K562 (cell line): Measurements from ENCODE around the gene KRT72. TPM values are rescaled to one million over a fixed set of nuclear protein-coding genes. Genes with fewer than 3 reads are reported as not detected.

ENCODE experiments used
- ATAC-seq: fragments of 200-7000 bp; cut with Tn5 transposase; 3 replicates; pipeline ENCODE4 v1.9.1; 2020; ENCODE audit warnings: moderate library complexity
- BruUV-seq: library from RNA; stranded (reverse); fragments of 400-500 nt; replicated peaks from 2 replicates; lab custom pipeline; 2021; lab: Mats Ljungman, UMichigan
- CTCF ChIA-PET: fragments of 300-600 bp; formaldehyde crosslinking; extraction: SDS; loops from one replicate; lab custom pipeline; 2021; ENCODE audit warnings: low intra/inter-chr PET ratio; lab: Yijun Ruan, JAX
- POLR2A ChIA-PET: fragments of 300-600, 350-650 bp; sonication (Branson Sonifier 250); formaldehyde crosslinking; extraction: SDS; loops from one replicate; lab custom pipeline; 2021; ENCODE audit warnings: antibody characterized with exemption, inconsistent platforms; lab: Yijun Ruan, JAX
- DNase-seq, 4 experiments: peaks; one replicate each; pipeline versions ENCODE4 v3.0.0 to v3.0.0-alpha.2; 2011 to 2018; ENCODE audit warnings: low spot score in 3 of 4, mixed read lengths in 3 of 4; ENCODE audit errors: extremely low read depth in 1 of 4
- FAIRE-seq: peaks from 2 replicates; lab custom pipeline; 2011; peaks lifted over from hg19 to GRCh38; lab: Jason Lieb, UNC
- H2AFZ ChIP-seq: 2 replicates; pipeline ENCODE4 v1.6.0; 2011; ENCODE audit warnings: low read depth, low read length, control low read depth, inconsistent platforms
- H3K27ac ChIP-seq: fragments of 200-600 bp; 3 replicates; pipeline ENCODE4 v1.8.0; 2011; ENCODE audit warnings: low read depth, mild to moderate bottlenecking, control low read depth, inconsistent platforms, low read length, moderate library complexity, mixed read lengths; ENCODE audit errors: extremely low read depth
- H3K27me3 ChIP-seq, 2 experiments: fragments of 300-600 bp in 1 of 2; 2 replicates in 1 of 2; 3 replicates in 1 of 2; pipeline versions ENCODE4 v1.6.0 to v1.8.0; 2011; ENCODE audit warnings: inconsistent platforms in 2 of 2, low read length in 2 of 2, mild to moderate bottlenecking in 1 of 2, mixed read lengths in 1 of 2, moderate library complexity in 1 of 2; ENCODE audit not compliant: control insufficient read depth in 2 of 2, insufficient read depth in 2 of 2
- H3K36me3 ChIP-seq: fragments of 300-600 bp; 3 replicates; pipeline ENCODE4 v1.8.0; 2011; ENCODE audit warnings: mild to moderate bottlenecking, low read length, inconsistent platforms; ENCODE audit not compliant: control insufficient read depth, insufficient read depth
- H3K4me1 ChIP-seq, 2 experiments: fragments of 200-600 bp in 1 of 2; replicated peaks in 1 of 2; 2 replicates in 1 of 2; 3 replicates in 1 of 2; pipeline versions ENCODE4 v1.5.1 to v1.8.0; 2011; ENCODE audit warnings: inconsistent platforms in 2 of 2, low read length in 2 of 2, mild to moderate bottlenecking in 1 of 2, mixed read lengths in 1 of 2, moderate library complexity in 1 of 2; ENCODE audit not compliant: control insufficient read depth in 2 of 2, insufficient read depth in 2 of 2
- H3K4me2 ChIP-seq: 2 replicates; pipeline ENCODE4 v1.6.1; 2011; ENCODE audit warnings: low read length, control low read depth, inconsistent platforms, mixed read lengths; ENCODE audit not compliant: insufficient read depth
- H3K4me3 ChIP-seq: fragments of 200-600 bp; sonication (generic), shearing (Covaris generic); 2 replicates; pipeline ENCODE4 v1.5.1; 2016; ENCODE audit warnings: control low read depth, inconsistent platforms
- H3K79me2 ChIP-seq: fragments of 200-600 bp; 3 replicates; pipeline ENCODE4 v1.8.0; 2011; ENCODE audit warnings: low read length, inconsistent platforms; ENCODE audit not compliant: control insufficient read depth, insufficient read depth
- H3K9ac ChIP-seq, 2 experiments: 2 replicates each; pipeline versions ENCODE4 v1.6.0 to v1.6.1; 2011; ENCODE audit warnings: low read depth in 2 of 2, low read length in 2 of 2, control low read depth in 1 of 2, inconsistent platforms in 1 of 2, mild to moderate bottlenecking in 1 of 2, mixed read lengths in 1 of 2; ENCODE audit not compliant: insufficient read depth in 1 of 2
- H3K9me1 ChIP-seq: one replicate; pipeline ENCODE4 v1.6.0; 2011; ENCODE audit warnings: inconsistent platforms, mild to moderate bottlenecking, low read length, moderate library complexity; ENCODE audit not compliant: control insufficient read depth, insufficient read depth
- H3K9me3 ChIP-seq: replicated peaks from 2 replicates; pipeline ENCODE4 v1.5.1; 2011; ENCODE audit warnings: low read depth, low read length, inconsistent platforms; ENCODE audit not compliant: control insufficient read depth, insufficient read depth
- H4K20me1 ChIP-seq: replicated peaks from 2 replicates; pipeline ENCODE4 v1.6.1; 2011; ENCODE audit warnings: low read length, inconsistent platforms, mixed read lengths; ENCODE audit not compliant: control insufficient read depth, insufficient read depth
- DMBX1 ChIP-seq: fragments of 250-450 bp; sonication (Bioruptor Pico); IDR thresholded peaks from 2 replicates; pipeline ENCODE4 v1.8.0; 2022; ENCODE audit warnings: inconsistent platforms, mild to moderate bottlenecking, moderate library complexity, borderline replicate concordance
- ETS2 ChIP-seq: IDR thresholded peaks from 2 replicates; pipeline ENCODE4 v1.6.1; 2016; ENCODE audit warnings: borderline replicate concordance, missing genetic modification characterization, mild to moderate bottlenecking, moderate library complexity, missing compliant biosample characterization; ENCODE audit not compliant: poor library complexity, severe bottlenecking
- HDAC8 ChIP-seq: fragments of 450-650 bp; IDR thresholded peaks from 2 replicates; pipeline ENCODE4 v1.6.1; 2016; ENCODE audit warnings: mild to moderate bottlenecking, missing genetic modification characterization, moderate library complexity, missing compliant biosample characterization
- HNRNPK ChIP-seq: fragments of 200-400 bp; formaldehyde crosslinking; IDR thresholded peaks from one replicate; pipeline ENCODE4 v1.6.1; 2018; ENCODE audit warnings: mild to moderate bottlenecking, low read depth, low read length; ENCODE audit not compliant: poor library complexity, severe bottlenecking
- KDM2B ChIP-seq: fragments of 250-450 bp; sonication (Bioruptor Pico); IDR thresholded peaks from 2 replicates; pipeline ENCODE4 v1.8.0; 2021; ENCODE audit warnings: mild to moderate bottlenecking, moderate library complexity
- NEUROD1 ChIP-seq: fragments of 150-350 bp; IDR thresholded peaks from 2 replicates; pipeline ENCODE4 v1.6.1; 2014; ENCODE audit warnings: borderline replicate concordance, low read length, low read depth; ENCODE audit not compliant: partially characterized antibody
- OTX1 ChIP-seq: fragments of 450-650 bp; formaldehyde crosslinking; IDR thresholded peaks from 2 replicates; pipeline ENCODE4 v1.4.0; 2022; ENCODE audit warnings: mild to moderate bottlenecking
- RBBP5 ChIP-seq: fragments of 200-600 bp; sonication (generic); IDR thresholded peaks from 2 replicates; pipeline ENCODE4 v1.6.1; 2012; ENCODE audit warnings: borderline replicate concordance, mild to moderate bottlenecking, low read length, control low read depth, inconsistent platforms; ENCODE audit not compliant: insufficient read depth, poor library complexity, severe bottlenecking
- U2AF2 ChIP-seq: fragments of 200-400 bp; formaldehyde crosslinking; optimal IDR thresholded peaks from 2 replicates; pipeline ENCODE3; 2017; ENCODE audit warnings: low read depth, mild to moderate bottlenecking, low read length
- ZC3H8 ChIP-seq: fragments of 450-650 bp; IDR thresholded peaks from 2 replicates; pipeline ENCODE4 v1.6.1; 2017
- whole genome bisulfite sequencing: fragments of 100-300 bp; shearing (Covaris generic); methylation state at CpG from one replicate; pipeline ENCODE4 v1.1.6; 2016; ENCODE audit warnings: low coverage, mixed read lengths; ENCODE audit not compliant: insufficient coverage; ENCODE audit errors: missing lambda C conversion rate; 5-methylcytosine and 5-hydroxymethylcytosine counted together
- in situ Hi-C: fragments of 300-500 bp; cut with MboI; formaldehyde crosslinking; loops from 4 replicates; pipeline ENCODE4 v1.15.0; 2018; ENCODE audit warnings: inconsistent platforms, mixed read lengths
- intact Hi-C: fragments of 100-400 bp; cut with micrococcal nuclease; formaldehyde crosslinking; loops from 2 replicates; pipeline ENCODE4 v1.14.2; 2022
- polyA plus RNA-seq, 8 experiments: library from polyadenylated mRNA; depleted of rRNA in 4 of 8; stranded (reverse) in 5 of 8; unstranded in 3 of 8; fragments of >200 nt; fragmentation: Nextera tagmentation in 2 of 8; fragmentation: Illumina TruSeq in 1 of 8; extraction: Ambion mirVana in 2 of 8; extraction: Trizol in 1 of 8; gene quantifications; 2 replicates each; pipeline versions ENCODE4 v1.2.1 to v1.2.3, GENCODE V29; 2011 to 2014; ENCODE audit warnings: inconsistent platforms in 1 of 8, missing spikeins in 1 of 8
- total RNA-seq, 7 experiments: library from RNA; depleted of rRNA in 6 of 7; stranded (reverse); fragments of >200 nt in 6 of 7; fragmentation: Illumina TruSeq in 2 of 7; extraction: Trizol in 2 of 7; gene quantifications; 2 replicates each; pipeline versions ENCODE4 v1.2.1 to v1.2.3, GENCODE V29; 2011 to 2021; ENCODE audit warnings: low replicate concordance in 1 of 7
- TF ChIP-seq, protein P1 (sequence below): fragments of 450-650 bp; IDR thresholded peaks from 2 replicates; pipeline ENCODE4 v1.6.1; 2014; ENCODE audit warnings: low read depth, mild to moderate bottlenecking, moderate library complexity, borderline replicate concordance
- TF ChIP-seq, protein P2 (sequence below): fragments of 250-450 bp; sonication (Bioruptor Pico); IDR thresholded peaks from 2 replicates; pipeline ENCODE4 v1.9.0; 2021; ENCODE audit warnings: mild to moderate bottlenecking
- TF ChIP-seq, protein P3 (sequence below), 2 experiments: fragments of 450-650 bp in 1 of 2; sonication (generic) in 1 of 2; formaldehyde crosslinking in 1 of 2; IDR thresholded peaks in 1 of 2; conservative IDR thresholded peaks in 1 of 2; 2 replicates each; pipeline versions ENCODE4 v1.6.1 to v1.8.1; 2016 to 2023; ENCODE audit warnings: mild to moderate bottlenecking in 2 of 2, moderate library complexity in 2 of 2, inconsistent platforms in 1 of 2, missing genetic modification reagents in 1 of 2

Gene KRT72
- total and polyA plus RNA-seq, 9 of the 15 experiments (the other 6 are each of a cell fraction or from before 2014, with no cell fraction given): not detected

DNA sequence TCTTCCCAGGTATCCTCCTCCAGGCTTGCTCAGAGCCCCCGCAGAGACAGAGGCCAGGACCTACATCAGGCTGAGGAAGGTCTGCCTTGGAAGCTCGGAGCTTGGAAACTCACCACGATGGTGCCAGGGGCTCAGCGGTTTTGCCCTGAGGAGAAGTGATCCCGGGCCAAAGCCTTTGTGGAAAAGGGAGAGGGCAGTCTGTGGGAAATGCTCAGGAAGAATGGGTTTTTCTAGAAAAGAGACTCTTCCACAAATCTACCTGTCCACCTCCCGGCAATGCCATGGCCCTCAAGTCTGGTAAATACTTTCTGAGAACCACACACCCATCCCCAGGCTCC is 42.8 kb upstream of the KRT72 start (continued):
- TF ChIP-seq, protein P1, sequence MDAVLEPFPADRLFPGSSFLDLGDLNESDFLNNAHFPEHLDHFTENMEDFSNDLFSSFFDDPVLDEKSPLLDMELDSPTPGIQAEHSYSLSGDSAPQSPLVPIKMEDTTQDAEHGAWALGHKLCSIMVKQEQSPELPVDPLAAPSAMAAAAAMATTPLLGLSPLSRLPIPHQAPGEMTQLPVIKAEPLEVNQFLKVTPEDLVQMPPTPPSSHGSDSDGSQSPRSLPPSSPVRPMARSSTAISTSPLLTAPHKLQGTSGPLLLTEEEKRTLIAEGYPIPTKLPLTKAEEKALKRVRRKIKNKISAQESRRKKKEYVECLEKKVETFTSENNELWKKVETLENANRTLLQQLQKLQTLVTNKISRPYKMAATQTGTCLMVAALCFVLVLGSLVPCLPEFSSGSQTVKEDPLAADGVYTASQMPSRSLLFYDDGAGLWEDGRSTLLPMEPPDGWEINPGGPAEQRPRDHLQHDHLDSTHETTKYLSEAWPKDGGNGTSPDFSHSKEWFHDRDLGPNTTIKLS: no peak

DNA sequence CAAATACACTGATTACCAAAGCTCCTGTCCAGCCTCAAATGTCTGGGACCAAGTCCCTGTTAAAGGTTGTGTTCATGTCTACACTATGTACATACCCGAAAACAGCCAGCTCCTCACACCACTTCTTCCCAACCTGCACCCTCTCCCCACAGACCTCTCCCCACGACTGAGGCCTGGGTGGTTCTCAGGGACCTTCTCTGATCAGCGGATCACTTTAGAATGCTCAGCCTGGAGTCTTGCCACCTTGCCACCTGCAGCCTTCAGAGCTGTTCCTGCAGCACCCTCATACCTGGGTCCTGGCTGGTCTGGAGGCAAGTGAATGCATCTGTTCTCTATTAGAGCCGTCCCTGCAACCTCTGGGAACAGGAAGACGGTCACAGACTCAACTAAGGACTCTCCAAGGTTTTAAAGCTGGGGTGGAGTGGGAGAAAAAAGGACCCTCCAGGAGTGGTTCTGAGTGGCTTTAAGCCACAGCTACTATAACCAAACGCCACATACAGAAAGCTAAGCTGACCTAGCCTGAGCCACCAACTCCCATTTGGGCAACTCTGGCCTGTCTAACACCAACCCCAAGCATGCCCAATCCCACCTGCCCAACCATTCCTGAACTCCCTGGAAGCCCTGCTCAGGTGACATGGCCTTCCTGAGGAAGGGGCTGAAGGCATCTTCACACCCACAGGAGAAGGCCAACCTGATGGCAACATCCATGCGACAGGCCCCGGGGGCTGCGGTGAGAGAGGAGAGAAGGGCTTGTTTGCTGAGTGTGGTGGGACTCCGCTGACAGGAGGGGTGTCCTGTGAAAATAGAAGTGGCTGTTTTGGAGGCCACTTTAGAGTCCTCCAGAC is 42.2 kb upstream of the KRT72 start:
- ChIA-PET CTCF (no interaction called here), POLR2A (interaction anchor here (0.9 kb wide), 1 partner anchor 11 kb away, joined by 3 read pairs; no protein-coding TSS in a partner anchor)
- Histone ChIP-seq H3K79me2 (no peaks in the 10 kb centered on the region), H3K4me1 (peaks cover 21 to 33% of the 10 kb centered on the region in 2 experiments), H4K20me1 (no peaks in the 10 kb centered on the region), H3K4me3 (no peak overlapping the region), H3K27ac (no peak overlapping the region), H3K9me3 (no peaks in the 10 kb centered on the region), H3K4me2 (no peak overlapping the region), H3K9ac (peak overlapping the region in 1 of 2 experiments; percentile 47; a peak in 1 of 4 replicates), H3K27me3 (no peaks in the 10 kb centered on the region), H3K36me3 (no peaks in the 10 kb centered on the region), H3K9me1 (no peaks in the 10 kb centered on the region), H2AFZ (0 out of 2 replicates have a peak overlapping the region, but pooled peaks have one; percentile 13)
- DNase-seq: no peak
- no peak for FAIRE-seq
- ATAC-seq: no peak
- in situ Hi-C loops: no loop called here
- 78% methylated on average over 9 of the region's 10 CpGs for WGBS
- intact Hi-C loops: no loop called here
- no TSS peak for BruUV-seq
- TF ChIP-seq NEUROD1 (no peak), HDAC8 (tag) (no peak), ZC3H8 (no peak), OTX1 (no peak), HNRNPK (no peak), U2AF2 (no peak), RBBP5 (no peak), ETS2 (no peak), DMBX1 (CRISPR knock-in tag) (no peak), KDM2B (no peak)
- TF ChIP-seq, protein P2, sequence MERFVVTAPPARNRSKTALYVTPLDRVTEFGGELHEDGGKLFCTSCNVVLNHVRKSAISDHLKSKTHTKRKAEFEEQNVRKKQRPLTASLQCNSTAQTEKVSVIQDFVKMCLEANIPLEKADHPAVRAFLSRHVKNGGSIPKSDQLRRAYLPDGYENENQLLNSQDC (CRISPR knock-in tag): no peak
- TF ChIP-seq, protein P3, sequence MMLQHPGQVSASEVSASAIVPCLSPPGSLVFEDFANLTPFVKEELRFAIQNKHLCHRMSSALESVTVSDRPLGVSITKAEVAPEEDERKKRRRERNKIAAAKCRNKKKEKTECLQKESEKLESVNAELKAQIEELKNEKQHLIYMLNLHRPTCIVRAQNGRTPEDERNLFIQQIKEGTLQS (IDR thresholded peaks at IDR 0.05): no peak
- TF ChIP-seq, protein P3 (CRISPR knock-in tag; conservative IDR thresholded peaks at IDR 0.05): no peak
